HEK293 (cell line): Measurements from ENCODE around the gene ZNF771.

Source experiments
- EGR2 ChIP-seq: fragments of 450-650 bp; formaldehyde crosslinking; IDR thresholded peaks from 2 replicates; pipeline ENCODE4 v1.5.1; 2016; ENCODE audit warnings: low read depth, missing biosample characterization, missing genetic modification characterization
- FEZF1 ChIP-seq: fragments of 450-650 bp; formaldehyde crosslinking; IDR thresholded peaks from 2 replicates; pipeline ENCODE4 v1.5.1; 2016; ENCODE audit warnings: missing biosample characterization, missing genetic modification characterization
- MZF1 ChIP-seq: fragments of 450-650 bp; formaldehyde crosslinking; IDR thresholded peaks from 2 replicates; pipeline ENCODE4 v1.5.1; 2017; ENCODE audit warnings: missing biosample characterization, missing genetic modification characterization, borderline replicate concordance
- OVOL3 ChIP-seq: fragments of 450-650 bp; formaldehyde crosslinking; IDR thresholded peaks from 2 replicates; pipeline ENCODE4 v1.5.1; 2016; ENCODE audit warnings: missing biosample characterization, missing genetic modification characterization
- SCRT2 ChIP-seq: fragments of 450-650 bp; formaldehyde crosslinking; IDR thresholded peaks from 2 replicates; pipeline ENCODE4 v1.5.1; 2016; ENCODE audit warnings: missing biosample characterization, missing genetic modification characterization
- WT1 ChIP-seq: fragments of 450-650 bp; formaldehyde crosslinking; IDR thresholded peaks from 2 replicates; pipeline ENCODE4 v1.5.1; 2016; ENCODE audit warnings: missing biosample characterization, missing genetic modification characterization
- YY2 ChIP-seq: fragments of 450-650 bp; formaldehyde crosslinking; IDR thresholded peaks from 2 replicates; pipeline ENCODE4 v1.5.1; 2016; ENCODE audit warnings: missing biosample characterization, missing genetic modification characterization
- ZBTB1 ChIP-seq: fragments of 450-650 bp; formaldehyde crosslinking; IDR thresholded peaks from 2 replicates; pipeline ENCODE4 v1.5.1; 2016; ENCODE audit warnings: missing biosample characterization, missing genetic modification characterization
- ZBTB44 ChIP-seq: fragments of 450-650 bp; IDR thresholded peaks from 2 replicates; pipeline ENCODE4 v1.5.1; 2018; ENCODE audit warnings: missing biosample characterization, mild to moderate bottlenecking, missing genetic modification characterization
- ZBTB7A ChIP-seq: fragments of 450-650 bp; formaldehyde crosslinking; IDR thresholded peaks from 2 replicates; pipeline ENCODE4 v1.5.1; 2016; ENCODE audit warnings: low read depth, missing biosample characterization, missing genetic modification characterization
- ZNF132 ChIP-seq: fragments of 450-650 bp; formaldehyde crosslinking; IDR thresholded peaks from 2 replicates; pipeline ENCODE4 v1.5.1; 2017; ENCODE audit warnings: missing biosample characterization, missing genetic modification characterization, borderline replicate concordance
- ZNF19 ChIP-seq: fragments of 450-650 bp; formaldehyde crosslinking; IDR thresholded peaks from 2 replicates; pipeline ENCODE4; 2016; ENCODE audit warnings: missing biosample characterization, missing genetic modification characterization, low read depth
- ZNF221 ChIP-seq: fragments of 450-650 bp; formaldehyde crosslinking; IDR thresholded peaks from 2 replicates; pipeline ENCODE4 v1.5.1; 2017; ENCODE audit warnings: missing biosample characterization, missing genetic modification characterization, borderline replicate concordance
- ZNF223 ChIP-seq: fragments of 450-650 bp; formaldehyde crosslinking; IDR thresholded peaks from 2 replicates; pipeline ENCODE4 v1.5.1; 2016; ENCODE audit warnings: missing biosample characterization, missing genetic modification characterization
- ZNF335 ChIP-seq: fragments of 450-650 bp; formaldehyde crosslinking; conservative IDR thresholded peaks from 2 replicates; pipeline ENCODE4 v1.5.1; 2016; ENCODE audit warnings: missing biosample characterization, missing genetic modification characterization
- ZNF48 ChIP-seq: fragments of 450-650 bp; formaldehyde crosslinking; IDR thresholded peaks from 2 replicates; pipeline ENCODE4 v1.5.1; 2016; ENCODE audit warnings: missing biosample characterization, missing genetic modification characterization
- ZNF544 ChIP-seq: fragments of 450-650 bp; formaldehyde crosslinking; IDR thresholded peaks from 2 replicates; pipeline ENCODE4 v1.5.0; 2017; ENCODE audit warnings: missing biosample characterization, missing genetic modification characterization
- ZNF558 ChIP-seq: fragments of 450-650 bp; formaldehyde crosslinking; IDR thresholded peaks from 2 replicates; pipeline ENCODE4 v1.5.1; 2016; ENCODE audit warnings: missing biosample characterization, missing genetic modification characterization
- ZNF561 ChIP-seq: fragments of 450-650 bp; IDR thresholded peaks from 2 replicates; pipeline ENCODE4 v1.5.1; 2018; ENCODE audit warnings: missing biosample characterization, missing genetic modification characterization, borderline replicate concordance
- ZNF600 ChIP-seq: fragments of 450-650 bp; formaldehyde crosslinking; IDR thresholded peaks from 2 replicates; pipeline ENCODE4 v1.5.1; 2016; ENCODE audit warnings: missing biosample characterization, missing genetic modification characterization
- ZNF645 ChIP-seq: fragments of 450-650 bp; formaldehyde crosslinking; IDR thresholded peaks from 2 replicates; pipeline ENCODE4; 2016; ENCODE audit warnings: missing biosample characterization, missing genetic modification characterization
- ZNF701 ChIP-seq: fragments of 450-650 bp; formaldehyde crosslinking; IDR thresholded peaks from 2 replicates; pipeline ENCODE4 v1.5.1; 2016; ENCODE audit warnings: missing biosample characterization, missing genetic modification characterization
- ZNF747 ChIP-seq: fragments of 450-650 bp; formaldehyde crosslinking; IDR thresholded peaks from 2 replicates; pipeline ENCODE4 v1.5.1; 2016; ENCODE audit warnings: missing biosample characterization, missing genetic modification characterization
- ZNF792 ChIP-seq: fragments of 450-650 bp; formaldehyde crosslinking; IDR thresholded peaks from 2 replicates; pipeline ENCODE4 v1.5.1; 2016; ENCODE audit warnings: missing biosample characterization, missing genetic modification characterization
- TF ChIP-seq, protein P1 (sequence below): fragments of 450-650 bp; formaldehyde crosslinking; IDR thresholded peaks from 2 replicates; pipeline ENCODE4 v1.5.1; 2016; ENCODE audit warnings: missing biosample characterization, missing genetic modification characterization
- TF ChIP-seq, protein P2 (sequence below): fragments of 450-650 bp; formaldehyde crosslinking; IDR thresholded peaks from 2 replicates; pipeline ENCODE4 v1.5.1; 2016; ENCODE audit warnings: missing biosample characterization, missing genetic modification characterization, borderline replicate concordance
- TF ChIP-seq, protein P3 (sequence below): fragments of 450-650 bp; formaldehyde crosslinking; IDR thresholded peaks from 2 replicates; pipeline ENCODE4 v1.5.1; 2016; ENCODE audit warnings: missing biosample characterization, missing genetic modification characterization
- TF ChIP-seq, protein P4 (sequence below): fragments of 450-650 bp; formaldehyde crosslinking; IDR thresholded peaks from 2 replicates; pipeline ENCODE4 v1.5.1; 2016; ENCODE audit warnings: missing biosample characterization, missing genetic modification characterization
- TF ChIP-seq, protein P5 (sequence below): fragments of 450-650 bp; formaldehyde crosslinking; IDR thresholded peaks from 2 replicates; pipeline ENCODE4 v1.5.1; 2016; ENCODE audit warnings: missing biosample characterization, missing genetic modification characterization

ZNF771 gene

GRCh38 chr16:30377050-30377811, 30.2 kb upstream of the ZNF771 start (continued):
- TF ChIP-seq, protein P1, sequence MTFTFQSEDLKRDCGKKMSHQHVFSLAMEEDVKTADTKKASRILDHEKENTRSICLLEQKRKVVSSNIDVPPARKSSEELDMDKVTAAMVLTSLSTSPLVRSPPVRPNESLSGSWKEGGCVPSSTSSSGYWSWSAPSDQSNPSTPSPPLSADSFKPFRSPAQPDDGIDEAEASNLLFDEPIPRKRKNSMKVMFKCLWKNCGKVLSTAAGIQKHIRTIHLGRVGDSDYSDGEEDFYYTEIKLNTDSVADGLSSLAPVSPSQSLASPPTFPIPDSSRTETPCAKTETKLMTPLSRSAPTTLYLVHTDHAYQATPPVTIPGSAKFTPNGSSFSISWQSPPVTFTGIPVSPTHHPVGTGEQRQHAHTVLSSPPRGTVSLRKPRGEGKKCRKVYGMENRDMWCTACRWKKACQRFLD (tag by site-specific recombination), result no peak
- TF ChIP-seq ZNF48 (tag by site-specific recombination), result no peak
- no peak for TF ChIP-seq ZNF221 (tag by site-specific recombination)
- TF ChIP-seq ZNF645, result no peak
- no peak for TF ChIP-seq YY2 (tag by site-specific recombination)
- TF ChIP-seq ZBTB44 (tag by site-specific recombination), result no peak
- no peak for TF ChIP-seq ZNF558 (tag by site-specific recombination)
- TF ChIP-seq SCRT2 (tag by site-specific recombination), result no peak
- no peak for TF ChIP-seq ZNF561 (tag by site-specific recombination)
- TF ChIP-seq FEZF1 (tag by site-specific recombination), result no peak
- TF ChIP-seq, protein P2, sequence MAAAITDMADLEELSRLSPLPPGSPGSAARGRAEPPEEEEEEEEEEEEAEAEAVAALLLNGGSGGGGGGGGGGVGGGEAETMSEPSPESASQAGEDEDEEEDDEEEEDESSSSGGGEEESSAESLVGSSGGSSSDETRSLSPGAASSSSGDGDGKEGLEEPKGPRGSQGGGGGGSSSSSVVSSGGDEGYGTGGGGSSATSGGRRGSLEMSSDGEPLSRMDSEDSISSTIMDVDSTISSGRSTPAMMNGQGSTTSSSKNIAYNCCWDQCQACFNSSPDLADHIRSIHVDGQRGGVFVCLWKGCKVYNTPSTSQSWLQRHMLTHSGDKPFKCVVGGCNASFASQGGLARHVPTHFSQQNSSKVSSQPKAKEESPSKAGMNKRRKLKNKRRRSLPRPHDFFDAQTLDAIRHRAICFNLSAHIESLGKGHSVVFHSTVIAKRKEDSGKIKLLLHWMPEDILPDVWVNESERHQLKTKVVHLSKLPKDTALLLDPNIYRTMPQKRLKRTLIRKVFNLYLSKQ (tag by site-specific recombination), result no peak
- no peak for TF ChIP-seq ZNF19 (tag by site-specific recombination)
- TF ChIP-seq, protein P3, sequence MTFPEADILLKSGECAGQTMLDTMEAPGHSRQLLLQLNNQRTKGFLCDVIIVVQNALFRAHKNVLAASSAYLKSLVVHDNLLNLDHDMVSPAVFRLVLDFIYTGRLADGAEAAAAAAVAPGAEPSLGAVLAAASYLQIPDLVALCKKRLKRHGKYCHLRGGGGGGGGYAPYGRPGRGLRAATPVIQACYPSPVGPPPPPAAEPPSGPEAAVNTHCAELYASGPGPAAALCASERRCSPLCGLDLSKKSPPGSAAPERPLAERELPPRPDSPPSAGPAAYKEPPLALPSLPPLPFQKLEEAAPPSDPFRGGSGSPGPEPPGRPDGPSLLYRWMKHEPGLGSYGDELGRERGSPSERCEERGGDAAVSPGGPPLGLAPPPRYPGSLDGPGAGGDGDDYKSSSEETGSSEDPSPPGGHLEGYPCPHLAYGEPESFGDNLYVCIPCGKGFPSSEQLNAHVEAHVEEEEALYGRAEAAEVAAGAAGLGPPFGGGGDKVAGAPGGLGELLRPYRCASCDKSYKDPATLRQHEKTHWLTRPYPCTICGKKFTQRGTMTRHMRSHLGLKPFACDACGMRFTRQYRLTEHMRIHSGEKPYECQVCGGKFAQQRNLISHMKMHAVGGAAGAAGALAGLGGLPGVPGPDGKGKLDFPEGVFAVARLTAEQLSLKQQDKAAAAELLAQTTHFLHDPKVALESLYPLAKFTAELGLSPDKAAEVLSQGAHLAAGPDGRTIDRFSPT (tag by site-specific recombination), result no peak
- TF ChIP-seq, protein P4, sequence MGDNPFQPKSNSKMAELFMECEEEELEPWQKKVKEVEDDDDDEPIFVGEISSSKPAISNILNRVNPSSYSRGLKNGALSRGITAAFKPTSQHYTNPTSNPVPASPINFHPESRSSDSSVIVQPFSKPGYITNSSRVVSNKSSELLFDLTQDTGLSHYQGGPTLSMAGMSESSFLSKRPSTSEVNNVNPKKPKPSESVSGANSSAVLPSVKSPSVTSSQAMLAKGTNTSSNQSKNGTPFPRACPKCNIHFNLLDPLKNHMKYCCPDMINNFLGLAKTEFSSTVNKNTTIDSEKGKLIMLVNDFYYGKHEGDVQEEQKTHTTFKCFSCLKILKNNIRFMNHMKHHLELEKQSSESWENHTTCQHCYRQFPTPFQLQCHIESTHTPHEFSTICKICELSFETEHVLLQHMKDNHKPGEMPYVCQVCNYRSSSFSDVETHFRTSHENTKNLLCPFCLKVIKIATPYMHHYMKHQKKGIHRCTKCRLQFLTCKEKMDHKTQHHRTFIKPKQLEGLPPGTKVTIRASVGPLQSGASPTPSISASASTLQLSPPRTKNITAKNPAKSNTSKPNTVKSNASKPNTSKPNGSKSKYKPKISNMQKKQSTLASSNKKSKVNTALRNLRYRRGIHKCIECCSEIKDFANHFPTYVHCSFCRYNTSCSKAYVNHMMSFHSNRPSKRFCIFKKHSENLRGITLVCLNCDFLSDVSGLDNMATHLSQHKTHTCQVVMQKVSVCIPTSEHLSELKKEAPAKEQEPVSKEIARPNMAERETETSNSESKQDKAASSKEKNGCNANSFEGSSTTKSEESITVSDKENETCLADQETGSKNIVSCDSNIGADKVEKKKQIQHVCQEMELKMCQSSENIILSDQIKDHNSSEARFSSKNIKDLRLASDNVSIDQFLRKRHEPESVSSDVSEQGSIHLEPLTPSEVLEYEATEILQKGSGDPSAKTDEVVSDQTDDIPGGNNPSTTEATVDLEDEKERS (tag by site-specific recombination), result no peak
- no peak for TF ChIP-seq ZNF223
- TF ChIP-seq WT1 (tag by site-specific recombination), result no peak
- TF ChIP-seq ZNF132 (tag by site-specific recombination), result no peak
- no peak for TF ChIP-seq ZNF701 (tag by site-specific recombination)
- no peak for TF ChIP-seq ZBTB7A (tag by site-specific recombination)
- peak; percentile 16; the same call in 1 of the 2 replicates for TF ChIP-seq ZNF335
- TF ChIP-seq ZNF792, result no peak
- no peak for TF ChIP-seq ZNF544 (tag by site-specific recombination)
- 0 out of 2 replicates have a peak, but pooled peaks have one; percentile 31 for TF ChIP-seq ZNF600 (tag by site-specific recombination)
- TF ChIP-seq ZBTB1, result no peak
- no peak for TF ChIP-seq MZF1 (tag by site-specific recombination)
- TF ChIP-seq ZNF747 (tag by site-specific recombination), result no peak
- no peak for TF ChIP-seq OVOL3 (tag by site-specific recombination)
- TF ChIP-seq EGR2 (tag by site-specific recombination), result peak; percentile 89
- TF ChIP-seq, protein P5, sequence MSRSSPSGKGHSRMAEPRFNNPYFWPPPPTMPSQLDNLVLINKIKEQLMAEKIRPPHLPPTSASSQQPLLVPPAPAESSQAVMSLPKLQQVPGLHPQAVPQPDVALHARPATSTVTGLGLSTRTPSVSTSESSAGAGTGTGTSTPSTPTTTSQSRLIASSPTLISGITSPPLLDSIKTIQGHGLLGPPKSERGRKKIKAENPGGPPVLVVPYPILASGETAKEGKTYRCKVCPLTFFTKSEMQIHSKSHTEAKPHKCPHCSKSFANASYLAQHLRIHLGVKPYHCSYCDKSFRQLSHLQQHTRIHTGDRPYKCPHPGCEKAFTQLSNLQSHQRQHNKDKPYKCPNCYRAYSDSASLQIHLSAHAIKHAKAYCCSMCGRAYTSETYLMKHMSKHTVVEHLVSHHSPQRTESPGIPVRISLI (tag by site-specific recombination), result no peak
